ENCODE results near the gene ARMH4. TPM values are rescaled to one million over a fixed set of nuclear protein-coding genes. Genes with fewer than 3 reads are reported as not detected.

Gene ARMH4
- total and polyA plus RNA-seq, 8 donors: 0.11 to 2.7 (median 0.86) TPM

GRCh38 chr14:58085877-58086276 lies 66.1 kb downstream of the ARMH4 start:
- 75% methylated on average over 4 of the region's 4 CpGs for WGBS, 2 donors
- Histone ChIP-seq H3K4me1 (peaks cover 0 to 6% (median 0%) of the 10 kb centered on the region in 3 donors), H3K9me3 (no peaks in the 10 kb centered on the region), H3K36me3 (no peaks in the 10 kb centered on the region), H3K27me3 (no peaks in the 10 kb centered on the region), H3K4me3 (no peak overlapping the region), H3K27ac (no peak overlapping the region)
- intact Hi-C loops (cut with DNase I): no loop called here
- TF ChIP-seq, protein P1, sequence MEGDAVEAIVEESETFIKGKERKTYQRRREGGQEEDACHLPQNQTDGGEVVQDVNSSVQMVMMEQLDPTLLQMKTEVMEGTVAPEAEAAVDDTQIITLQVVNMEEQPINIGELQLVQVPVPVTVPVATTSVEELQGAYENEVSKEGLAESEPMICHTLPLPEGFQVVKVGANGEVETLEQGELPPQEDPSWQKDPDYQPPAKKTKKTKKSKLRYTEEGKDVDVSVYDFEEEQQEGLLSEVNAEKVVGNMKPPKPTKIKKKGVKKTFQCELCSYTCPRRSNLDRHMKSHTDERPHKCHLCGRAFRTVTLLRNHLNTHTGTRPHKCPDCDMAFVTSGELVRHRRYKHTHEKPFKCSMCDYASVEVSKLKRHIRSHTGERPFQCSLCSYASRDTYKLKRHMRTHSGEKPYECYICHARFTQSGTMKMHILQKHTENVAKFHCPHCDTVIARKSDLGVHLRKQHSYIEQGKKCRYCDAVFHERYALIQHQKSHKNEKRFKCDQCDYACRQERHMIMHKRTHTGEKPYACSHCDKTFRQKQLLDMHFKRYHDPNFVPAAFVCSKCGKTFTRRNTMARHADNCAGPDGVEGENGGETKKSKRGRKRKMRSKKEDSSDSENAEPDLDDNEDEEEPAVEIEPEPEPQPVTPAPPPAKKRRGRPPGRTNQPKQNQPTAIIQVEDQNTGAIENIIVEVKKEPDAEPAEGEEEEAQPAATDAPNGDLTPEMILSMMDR (IDR thresholded peaks at IDR 0.05): no peak
- DNase-seq (no peak), FAIRE-seq (no peak), ATAC-seq (no peak)

- peak overlapping the region in 2 of 4 donors; percentile 30 to 41 for H3K27ac ChIP-seq
- H3K27me3 ChIP-seq: no peaks in the 10 kb centered on the region
- H3K4me3 ChIP-seq: no peak overlapping the region
- no peak for DNase-seq
- intact Hi-C loops (cut with DNase I): no loop called here
- no peak for FAIRE-seq
- TF ChIP-seq, protein P1 (IDR thresholded peaks at IDR 0.05): no peak
- WGBS, 2 donors: 48 to 50% methylated on average over 1 of the region's 1 CpG
- H3K36me3 ChIP-seq: no peaks in the 10 kb centered on the region
- no peaks in the 10 kb centered on the region for H3K9me3 ChIP-seq
- peaks cover 0 to 6% (median 0%) of the 10 kb centered on the region in 3 donors for H3K4me1 ChIP-seq
- peak in 3 of 4 donors; percentile 53 to 84 (median 74) for ATAC-seq
These were observed 69.4 kb downstream of the ARMH4 start for GRCh38 chr14:58082491-58083098.

DNA sequence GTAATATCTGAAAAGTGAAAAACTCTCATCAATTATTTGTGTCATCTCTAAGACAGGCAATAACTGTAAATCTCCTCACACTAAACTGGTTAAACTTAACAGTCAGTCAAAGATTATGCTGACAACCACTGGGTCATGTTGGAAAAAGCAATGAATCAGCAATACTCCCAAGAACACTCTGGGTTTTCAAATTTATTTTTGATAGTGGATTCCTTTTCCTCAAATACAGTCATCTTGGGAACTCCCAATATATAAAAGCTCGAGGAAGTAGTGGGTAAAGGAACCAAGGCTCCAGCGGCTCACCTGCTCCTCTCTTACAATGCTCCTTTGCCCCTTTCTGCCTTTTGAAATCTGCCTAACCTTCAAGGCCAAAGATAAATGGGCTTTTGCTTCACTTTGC lies 70.0 kb downstream of the ARMH4 start:
- peak overlapping the region in 2 of 4 donors; percentile 30 to 41 for H3K27ac ChIP-seq
- no peaks in the 10 kb centered on the region for H3K9me3 ChIP-seq
- intact Hi-C loops (cut with DNase I): no loop called here
- peaks cover 0 to 6% (median 0%) of the 10 kb centered on the region in 3 donors for H3K4me1 ChIP-seq
- TF ChIP-seq, protein P1 (IDR thresholded peaks at IDR 0.05): no peak
- DNase-seq: no peak
- H3K4me3 ChIP-seq: no peak overlapping the region
- FAIRE-seq: no peak
- WGBS, 2 donors: 60 to 65% methylated on average over 2 of the region's 2 CpGs
- H3K36me3 ChIP-seq: no peaks in the 10 kb centered on the region
- no peaks in the 10 kb centered on the region for H3K27me3 ChIP-seq
- ATAC-seq: peak in 1 of 4 donors; percentile 16

GRCh38 chr14:58078471-58078870 lies 73.5 kb downstream of the ARMH4 start:
- Histone ChIP-seq H3K4me3 (no peak overlapping the region), H3K9me3 (no peaks in the 10 kb centered on the region), H3K4me1 (peaks cover 0 to 6% (median 0%) of the 10 kb centered on the region in 3 donors), H3K27me3 (no peaks in the 10 kb centered on the region), H3K27ac (no peak overlapping the region), H3K36me3 (no peaks in the 10 kb centered on the region)
- DNase-seq (no peak), ATAC-seq (no peak), FAIRE-seq (no peak)
- intact Hi-C loops (cut with DNase I): loop anchor here in 2 of 3 donors (10.0 kb wide), 1 partner anchor 594 kb away; no protein-coding TSS in a partner anchor
- TF ChIP-seq, protein P1 (IDR thresholded peaks at IDR 0.05): no peak

GRCh38 chr14:58078068-58078467 lies 73.9 kb downstream of the ARMH4 start:
- FAIRE-seq (no peak), ATAC-seq (peak in 1 of 4 donors; percentile 66), DNase-seq (no peak)
- no peaks in the 10 kb centered on the region for H3K27me3 ChIP-seq
- H3K4me1 ChIP-seq: peaks cover 0 to 6% (median 0%) of the 10 kb centered on the region in 3 donors
- TF ChIP-seq, protein P1 (IDR thresholded peaks at IDR 0.05): no peak
- intact Hi-C loops (cut with DNase I): loop anchor here in 2 of 3 donors (10.0 kb wide), 1 partner anchor 593 kb away; no protein-coding TSS in a partner anchor
- no peak overlapping the region for H3K4me3 ChIP-seq
- no peaks in the 10 kb centered on the region for H3K36me3 ChIP-seq
- no peaks in the 10 kb centered on the region for H3K9me3 ChIP-seq
- H3K27ac ChIP-seq: no peak overlapping the region
